Thyroid gland (tissue), 4 donors: ENCODE results near the gene TRIM56. TPM values are rescaled to one million over a fixed set of nuclear protein-coding genes. Genes with fewer than 3 reads are reported as not detected.

Experiments used
- DNase-seq, 2 donors: peaks; one replicate each; pipeline ENCODE4 v3.0.0-alpha.2; 2019
- H3K27ac ChIP-seq, 3 donors: fragments of 200-600 bp; sonication (generic); 1 replicate in 2 of 3; 2 replicates in 1 of 3; pipeline ENCODE4 v1.5.1; 2016 to 2019; ENCODE audit warnings: mild to moderate bottlenecking in 1 of 3, moderate library complexity in 1 of 3
- H3K27me3 ChIP-seq: fragments of 200-600 bp; sonication (generic); one replicate; pipeline ENCODE4 v1.5.1; 2019
- H3K36me3 ChIP-seq, 2 donors: fragments of 200-600 bp; sonication (generic); one replicate each; pipeline ENCODE4 v1.5.1; 2016 to 2019
- H3K4me1 ChIP-seq, 2 donors: fragments of 200-600 bp; sonication (generic); one replicate each; pipeline ENCODE4 v1.5.1; 2017 to 2019
- H3K4me3 ChIP-seq, 3 donors: fragments of 200-600 bp; sonication (generic); replicated peaks in 1 of 3; 1 replicate in 2 of 3; 2 replicates in 1 of 3; pipeline ENCODE4 v1.5.1; 2016; ENCODE audit warnings: mild to moderate bottlenecking in 1 of 3
- H3K9me3 ChIP-seq: fragments of 200-600 bp; sonication (generic); one replicate; pipeline ENCODE4 v1.5.1; 2017
- CTCF ChIP-seq, 6 experiments: fragments of 200-600 bp in 3 of 6; fragments of 450-650 bp in 3 of 6; sonication (generic) in 3 of 6; IDR thresholded peaks; one replicate each; pipeline ENCODE4 v1.5.1; 2016 to 2019; ENCODE audit warnings: antibody characterized with exemption in 6 of 6, mild to moderate bottlenecking in 2 of 6, inconsistent platforms in 1 of 6, moderate library complexity in 1 of 6
- POLR2A ChIP-seq, 2 donors: fragments of 450-650 bp; IDR thresholded peaks; one replicate each; pipeline ENCODE4 v1.6.1; 2017; ENCODE audit warnings: antibody characterized with exemption in 2 of 2, mild to moderate bottlenecking in 2 of 2, moderate library complexity in 1 of 2
- WGBS, 2 donors: methylation state at CpG; one replicate each; pipeline ENCODE4 v1.1.5; 2017; 5-methylcytosine and 5-hydroxymethylcytosine counted together
- intact Hi-C: fragments of 100-400 bp; cut with DNase I; formaldehyde crosslinking; loops from one replicate; pipeline ENCODE4 v1.15.1; 2023
- total RNA-seq, 4 donors: library from RNA; depleted of rRNA; stranded (reverse); fragments of >200 nt; gene quantifications; one replicate each; pipeline ENCODE4 v1.2.3, GENCODE V29; 2016

Gene TRIM56
- total RNA-seq, 4 donors from 2014 or later, result 19.6 to 36.4 (median 28.5) TPM

GRCh38 chr7:101140746-101141382, 55.6 kb downstream of the TRIM56 start:
- Histone ChIP-seq H3K9me3 (no peaks in the 10 kb centered on the region), H3K4me1 (peaks cover 0 to 14% of the 10 kb centered on the region in 2 donors), H3K27me3 (no peaks in the 10 kb centered on the region), H3K4me3 (no peak overlapping the region), H3K27ac (no peak overlapping the region), H3K36me3 (no peaks in the 10 kb centered on the region)
- TF ChIP-seq POLR2A (IDR thresholded peaks at IDR 0.05), result no peak
- TF ChIP-seq CTCF (IDR thresholded peaks at IDR 0.05), result no peak
- 85 to 89% methylated on average over 4 of the region's 4 CpGs for WGBS, 2 donors
- intact Hi-C loops, result loop anchor here (5.0 kb wide), 1 partner anchor 141 kb away; no protein-coding TSS in a partner anchor
- DNase-seq, result no peak

Other genes starting within 250 kb of the TRIM56 start
- 10 to 100 TPM; 15.2 to 27.9 (median 17.2) TPM for gene SLC12A9, start 232.8 kb upstream of the TRIM56 start, total RNA-seq
- gene TRIP6, start 218.1 kb upstream of the TRIM56 start, total RNA-seq, result 100 to 1,000 TPM in 3 of 4 donors, 10 to 100 TPM in 1; 64.5 to 122 (median 109) TPM
- 100 to 1,000 TPM in 1 of 4 donors, 10 to 100 TPM in 3; 62.5 to 109 (median 93.2) TPM for gene SRRT, start 210.4 kb upstream of the TRIM56 start, total RNA-seq
- 10 to 100 TPM in 1 of 4 donors, 1 to 10 TPM in 3; 7.4 to 10.4 (median 8.9) TPM for gene UFSP1, start 195.8 kb upstream of the TRIM56 start, total RNA-seq
- gene ACHE, start 189.6 kb upstream of the TRIM56 start, total RNA-seq, result 1 to 10 TPM; 1.0 to 4.8 (median 1.8) TPM
- gene MUC3A, start 135.9 kb upstream of the TRIM56 start, total RNA-seq, result under 1 TPM; under 0.01 to 0.29 (median 0.22) TPM
- gene MUC12, start 115.9 kb upstream of the TRIM56 start, total RNA-seq, result not detected
- gene MUC17, start 65.4 kb upstream of the TRIM56 start, total RNA-seq, result not detected
- gene SERPINE1, start 41.6 kb downstream of the TRIM56 start, total RNA-seq, result 10 to 100 TPM in 1 of 4 donors, 1 to 10 TPM in 3; 4.7 to 18.6 (median 7.6) TPM
- gene AP1S1, start 69.0 kb downstream of the TRIM56 start, total RNA-seq, result 10 to 100 TPM; 29.0 to 59.6 (median 41.3) TPM
- 1 to 10 TPM in 2 of 4 donors, not detected in 2; 1.3 to 2.3 TPM for gene VGF, start 80.1 kb downstream of the TRIM56 start, total RNA-seq
- 1 to 10 TPM in 1 of 4 donors, under 1 TPM in 1, not detected in 2; 0.29 to 1.4 TPM for gene NAT16, start 94.8 kb downstream of the TRIM56 start, total RNA-seq
- not detected for gene MOGAT3, start 115.6 kb downstream of the TRIM56 start, total RNA-seq
- 10 to 100 TPM; 30.0 to 42.5 (median 32.7) TPM for gene PLOD3, start 132.1 kb downstream of the TRIM56 start, total RNA-seq
- 100 to 1,000 TPM in 2 of 4 donors, 10 to 100 TPM in 2; 71.5 to 141 (median 107) TPM for gene ZNHIT1, start 132.7 kb downstream of the TRIM56 start, total RNA-seq
- gene CLDN15, start 152.3 kb downstream of the TRIM56 start, total RNA-seq, result 1 to 10 TPM; 5.1 to 6.6 (median 5.8) TPM
- gene FIS1, start 159.6 kb downstream of the TRIM56 start, total RNA-seq, result 100 to 1,000 TPM; 157 to 361 (median 297) TPM
- gene IFT22, start 236.3 kb downstream of the TRIM56 start, total RNA-seq, result 10 to 100 TPM; 48.2 to 57.2 (median 55.4) TPM